ENCODE data around the gene AP3S2.
A peak's percentile ranks its signal among the peaks of the same experiment; 100 is the strongest.

DNA sequence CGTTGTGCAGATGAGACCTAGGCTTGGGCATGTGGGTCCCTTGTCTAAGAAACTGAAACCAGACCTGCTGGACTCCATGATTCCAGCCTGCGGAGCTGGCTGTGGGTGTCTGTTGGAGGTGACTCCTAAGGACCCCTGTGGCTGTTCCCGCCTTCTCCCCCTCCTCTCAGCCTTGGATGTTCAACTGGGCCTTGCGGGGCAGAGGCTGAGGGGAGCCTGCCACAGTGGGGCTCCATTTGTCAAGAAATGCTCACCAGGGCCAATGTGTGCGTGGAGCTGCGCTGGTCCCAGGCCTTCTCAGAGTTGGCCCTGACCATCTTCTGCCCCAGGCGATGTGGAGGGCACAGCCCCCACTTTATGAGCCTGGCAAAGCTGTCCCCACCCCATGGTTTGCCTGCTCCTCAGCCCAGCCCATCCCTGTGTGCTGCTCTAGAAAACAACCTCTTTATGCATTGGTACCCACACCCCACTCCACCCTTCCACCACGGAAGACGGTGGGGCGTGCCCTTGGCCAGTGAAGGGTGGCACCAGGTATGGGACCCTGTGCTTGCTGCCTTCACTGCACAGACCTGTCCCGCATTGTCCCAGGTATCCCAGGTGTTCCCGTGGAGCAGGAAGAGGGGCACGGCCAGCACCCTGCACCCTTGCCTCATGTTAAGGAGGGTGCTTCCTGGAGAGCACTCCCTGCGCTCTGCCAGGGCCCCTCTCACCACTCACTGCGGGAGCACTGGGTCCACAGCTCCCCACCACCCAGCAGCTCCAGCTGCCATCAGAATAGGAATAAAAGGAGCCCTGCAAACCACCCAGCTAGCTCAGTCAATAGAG, 109.7 kb downstream of the AP3S2 start:
- TF ChIP-seq ELF1 (IDR thresholded peaks at IDR 0.05; ENCODE audit: borderline replicate concordance, low read depth), result no peak
- TF ChIP-seq POLR2AphosphoS5 (IDR thresholded peaks at IDR 0.05; ENCODE audit: low read depth, low read length), result no peak
- TF ChIP-seq, protein P1, sequence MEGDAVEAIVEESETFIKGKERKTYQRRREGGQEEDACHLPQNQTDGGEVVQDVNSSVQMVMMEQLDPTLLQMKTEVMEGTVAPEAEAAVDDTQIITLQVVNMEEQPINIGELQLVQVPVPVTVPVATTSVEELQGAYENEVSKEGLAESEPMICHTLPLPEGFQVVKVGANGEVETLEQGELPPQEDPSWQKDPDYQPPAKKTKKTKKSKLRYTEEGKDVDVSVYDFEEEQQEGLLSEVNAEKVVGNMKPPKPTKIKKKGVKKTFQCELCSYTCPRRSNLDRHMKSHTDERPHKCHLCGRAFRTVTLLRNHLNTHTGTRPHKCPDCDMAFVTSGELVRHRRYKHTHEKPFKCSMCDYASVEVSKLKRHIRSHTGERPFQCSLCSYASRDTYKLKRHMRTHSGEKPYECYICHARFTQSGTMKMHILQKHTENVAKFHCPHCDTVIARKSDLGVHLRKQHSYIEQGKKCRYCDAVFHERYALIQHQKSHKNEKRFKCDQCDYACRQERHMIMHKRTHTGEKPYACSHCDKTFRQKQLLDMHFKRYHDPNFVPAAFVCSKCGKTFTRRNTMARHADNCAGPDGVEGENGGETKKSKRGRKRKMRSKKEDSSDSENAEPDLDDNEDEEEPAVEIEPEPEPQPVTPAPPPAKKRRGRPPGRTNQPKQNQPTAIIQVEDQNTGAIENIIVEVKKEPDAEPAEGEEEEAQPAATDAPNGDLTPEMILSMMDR (IDR thresholded peaks at IDR 0.05 in 2 of 3, conservative IDR thresholded peaks at IDR 0.05 in 1 of 3; ENCODE audit: borderline replicate concordance in 1 of 3, insufficient read depth in 1 of 3, low read depth in 2 of 3, low read length in 2 of 3), result no peak
- no peak for TF ChIP-seq EZH2 (IDR thresholded peaks at IDR 0.05)
- no peak for TF ChIP-seq REST (IDR thresholded peaks at IDR 0.05; ENCODE audit: low read depth)
- TF ChIP-seq TCF7L2 (IDR thresholded peaks at IDR 0.05; ENCODE audit: borderline replicate concordance, extremely low read depth, insufficient read depth, insufficient read length), result no peak
- TF ChIP-seq JUND (IDR thresholded peaks at IDR 0.05), result no peak
- TF ChIP-seq RAD21 (IDR thresholded peaks at IDR 0.05; ENCODE audit: low read depth), result 0 out of 2 replicates have a peak, but pooled peaks have one; percentile 3
